Measurements from ENCODE around the gene SMAD7. TPM values are rescaled to one million over a fixed set of nuclear protein-coding genes. Genes with fewer than 3 reads are reported as not detected.

The SMAD7 gene
- total and polyA plus RNA-seq, 4 donors: 11.8 to 58.8 (median 35.8) TPM

GRCh38 chr18:48899558-48900174 is 51.1 kb downstream of the SMAD7 start:
- 87 to 92% methylated on average over 4 of the region's 4 CpGs for WGBS, 2 donors
- H3K27me3 ChIP-seq (ENCODE audit: control insufficient read depth in 3 of 3, insufficient read depth in 3 of 3, low read length in 2 of 3): no peaks in the 10 kb centered on the region
- peaks cover 8 to 19% (median 16%) of the 10 kb centered on the region in 5 donors for H3K4me1 ChIP-seq (ENCODE audit: control insufficient read depth in 5 of 5, insufficient read depth in 5 of 5, low read length in 5 of 5)
- DNase-seq: no peak
- H3K9ac ChIP-seq (ENCODE audit: insufficient read depth in 1 of 2, low read length in 2 of 2): no peak overlapping the region
- H3K36me3 ChIP-seq (ENCODE audit: control insufficient read depth in 4 of 4, insufficient read depth in 4 of 4, low read length in 4 of 4): no peaks in the 10 kb centered on the region
- no peak overlapping the region for H3K4me3 ChIP-seq
- ATAC-seq (ENCODE audit: insufficient read depth, low FRiP score): no peak
- H3K9me3 ChIP-seq (ENCODE audit: control insufficient read depth in 4 of 4, insufficient read depth in 3 of 4, low read length in 3 of 4): peaks cover 0 to 4% (median 0%) of the 10 kb centered on the region in 4 donors
- no peak for TF ChIP-seq CTCF (IDR thresholded peaks at IDR 0.05; ENCODE audit: control extremely low read depth, extremely low read depth)
- H3K27ac ChIP-seq (ENCODE audit: low read depth in 1 of 2, low read length in 1 of 2): no peak overlapping the region

GRCh38 chr18:48898521-48898920 is 52.2 kb downstream of the SMAD7 start:
- DNase-seq (no peak), ATAC-seq (ENCODE audit: insufficient read depth, low FRiP score) (no peak)
- Histone ChIP-seq H3K27ac (ENCODE audit: low read depth in 1 of 2, low read length in 1 of 2) (no peak overlapping the region), H3K36me3 (ENCODE audit: control insufficient read depth in 4 of 4, insufficient read depth in 4 of 4, low read length in 4 of 4) (no peaks in the 10 kb centered on the region), H3K27me3 (ENCODE audit: control insufficient read depth in 3 of 3, insufficient read depth in 3 of 3, low read length in 2 of 3) (no peaks in the 10 kb centered on the region), H3K9me3 (ENCODE audit: control insufficient read depth in 4 of 4, insufficient read depth in 3 of 4, low read length in 3 of 4) (no peaks in the 10 kb centered on the region), H3K9ac (ENCODE audit: insufficient read depth in 1 of 2, low read length in 2 of 2) (no peak overlapping the region), H3K4me1 (ENCODE audit: control insufficient read depth in 5 of 5, insufficient read depth in 5 of 5, low read length in 5 of 5) (peaks cover 8 to 26% (median 19%) of the 10 kb centered on the region in 5 donors), H3K4me3 (no peak overlapping the region)
- WGBS, 2 donors: 74 to 87% methylated on average over 4 of the region's 4 CpGs
- TF ChIP-seq CTCF (IDR thresholded peaks at IDR 0.05; ENCODE audit: control extremely low read depth, extremely low read depth): no peak

- Histone ChIP-seq H3K4me3 (no peak overlapping the region), H3K9me3 (ENCODE audit: control insufficient read depth in 4 of 4, insufficient read depth in 3 of 4, low read length in 3 of 4) (no peaks in the 10 kb centered on the region), H3K27me3 (ENCODE audit: control insufficient read depth in 3 of 3, insufficient read depth in 3 of 3, low read length in 2 of 3) (no peaks in the 10 kb centered on the region), H3K9ac (ENCODE audit: insufficient read depth in 1 of 2, low read length in 2 of 2) (no peak overlapping the region), H3K27ac (ENCODE audit: low read depth in 1 of 2, low read length in 1 of 2) (peak overlapping the region in 1 of 2 donors; percentile 41), H3K4me1 (ENCODE audit: control insufficient read depth in 5 of 5, insufficient read depth in 5 of 5, low read length in 5 of 5) (peaks cover 4 to 22% (median 17%) of the 10 kb centered on the region in 5 donors), H3K36me3 (ENCODE audit: control insufficient read depth in 4 of 4, insufficient read depth in 4 of 4, low read length in 4 of 4) (no peaks in the 10 kb centered on the region)
- ATAC-seq (ENCODE audit: insufficient read depth, low FRiP score): no peak
- WGBS, 2 donors: 79 to 82% methylated on average over 5 of the region's 5 CpGs
- DNase-seq: peak in 2 of 3 donors; percentile 27 to 63
- TF ChIP-seq CTCF (IDR thresholded peaks at IDR 0.05; ENCODE audit: control extremely low read depth, extremely low read depth): no peak
Measured at GRCh38 chr18:48897531-48897930, 53.2 kb downstream of the SMAD7 start.

All from lung (tissue), 12 donors.